NCI-H1436 treated with DMSO at 0.1 percent for 48 hours (cell line): Measurements from ENCODE around the gene MYADML2.

Experiments
- DNase-seq: peaks from one replicate; lab custom pipeline; 2025; lab: John Stamatoyannopoulos, UW

MYADML2 gene

GRCh38 chr17:81911277-81911961, 35.6 kb downstream of the MYADML2 start, which contains the start of gene PCYT2:
PCYT2 (minus strand) TSS chr17:81911399; CDS start chr17:81911355, 44 bp downstream.
- peak; percentile 57 for DNase-seq

DNA sequence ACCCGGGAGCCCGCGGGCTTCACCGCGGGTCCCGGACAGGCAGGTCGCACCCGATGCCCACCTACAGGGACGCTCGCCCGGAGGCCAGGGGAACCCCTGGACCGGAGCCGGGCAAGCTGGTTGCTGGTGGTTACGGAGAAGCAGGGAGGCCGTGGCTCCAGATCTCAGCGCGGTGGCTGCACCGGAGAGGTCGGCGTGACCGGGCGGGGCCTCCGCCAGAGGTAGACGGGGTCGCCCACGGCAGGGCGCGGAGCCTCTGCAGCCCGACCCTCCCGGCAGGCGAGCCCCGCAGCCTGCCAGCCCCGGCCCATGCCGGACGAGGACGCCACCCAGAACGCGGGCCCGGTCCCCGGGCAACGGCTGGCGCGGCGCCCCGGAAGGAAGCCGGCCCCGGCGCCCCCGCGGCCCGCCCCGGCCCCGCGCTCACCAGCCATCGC, 36.2 kb downstream of the MYADML2 start:
- DNase-seq = no peak

GRCh38 chr17:81909966-81910839, 36.8 kb downstream of the MYADML2 start:
- DNase-seq = no peak

- no peak for DNase-seq
Observed at GRCh38 chr17:81909231-81909630, 37.8 kb downstream of the MYADML2 start.

DNA sequence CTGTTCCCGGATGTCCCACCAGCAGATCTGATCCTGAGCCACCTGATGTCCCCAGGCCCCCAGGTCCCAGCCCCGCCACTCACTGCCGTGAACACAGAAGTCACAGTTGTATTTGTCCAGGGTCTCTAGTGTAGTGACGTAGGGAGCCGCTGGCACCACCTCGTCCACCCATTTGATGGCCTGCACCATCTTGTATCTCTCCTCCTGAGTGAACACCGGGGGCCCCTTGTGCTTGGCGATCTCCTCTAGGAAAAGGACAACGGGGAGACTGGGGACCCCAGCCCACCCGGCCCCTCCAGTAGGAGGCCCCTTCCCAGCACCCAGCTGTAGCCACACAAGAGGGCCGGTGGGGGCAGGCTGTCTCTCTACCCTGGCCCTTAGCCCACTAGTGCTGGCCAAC, 38.2 kb downstream of the MYADML2 start:
- no peak for DNase-seq

GRCh38 chr17:81907219-81908145, 39.6 kb downstream of the MYADML2 start:
- DNase-seq = no peak

DNA sequence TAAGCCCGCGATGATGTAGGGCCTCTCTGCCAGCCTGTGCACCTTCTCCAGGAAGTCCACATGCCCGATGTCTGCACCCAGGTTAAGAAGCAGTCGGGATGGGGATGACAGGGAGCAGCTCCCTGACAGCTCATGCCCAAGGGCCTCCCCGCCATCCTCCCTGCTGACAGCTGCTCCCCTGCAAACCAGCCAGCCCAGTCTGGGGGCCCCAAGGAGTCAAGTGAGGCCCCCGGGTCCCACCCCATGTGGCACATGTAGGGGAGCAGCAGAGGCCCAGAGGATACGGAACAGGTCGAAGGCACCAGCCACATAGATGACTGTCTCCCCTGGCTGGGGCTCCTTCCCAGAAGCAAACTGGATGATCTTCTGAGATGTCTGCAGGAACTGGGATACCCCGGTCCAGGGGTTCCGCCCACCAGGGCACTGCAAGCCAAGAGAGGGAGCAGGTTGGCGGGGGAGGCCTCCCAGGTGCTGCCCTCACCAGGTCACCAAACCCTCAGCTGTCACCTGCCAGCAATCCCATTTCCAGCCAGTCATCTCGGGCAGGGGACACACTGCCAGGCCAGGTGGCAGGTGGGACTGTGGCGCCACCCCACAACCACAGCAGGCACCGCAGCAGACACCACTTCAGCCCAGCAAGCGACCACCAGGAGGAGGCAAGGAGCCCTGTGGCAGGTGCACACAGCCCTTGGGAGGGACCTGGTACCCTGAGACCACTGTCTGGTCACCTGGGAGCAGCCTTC, 40.4 kb downstream of the MYADML2 start:
- no peak for DNase-seq

DNA sequence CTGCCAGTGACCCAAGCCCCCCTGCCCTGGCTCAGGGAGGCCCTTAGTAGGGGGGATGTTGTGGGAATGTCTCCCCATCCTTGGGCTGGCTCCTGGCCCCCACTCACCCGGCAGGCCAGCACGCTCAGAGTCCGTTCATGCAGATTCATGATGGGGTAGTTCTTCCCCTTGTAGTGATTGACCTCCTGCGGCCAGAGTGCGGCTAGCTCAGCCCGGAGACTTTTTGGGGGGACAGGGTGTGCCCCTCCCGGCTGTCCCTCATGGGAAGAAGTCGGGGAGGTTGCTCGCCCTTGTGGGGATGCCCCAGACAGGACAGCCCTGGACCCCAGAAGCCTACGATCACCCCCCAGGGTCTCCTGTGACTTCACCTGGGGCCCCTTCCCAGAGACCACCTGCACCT, 41.0 kb downstream of the MYADML2 start:
- no peak for DNase-seq

GRCh38 chr17:81905424-81905875, 41.6 kb downstream of the MYADML2 start:
- no peak for DNase-seq

DNA sequence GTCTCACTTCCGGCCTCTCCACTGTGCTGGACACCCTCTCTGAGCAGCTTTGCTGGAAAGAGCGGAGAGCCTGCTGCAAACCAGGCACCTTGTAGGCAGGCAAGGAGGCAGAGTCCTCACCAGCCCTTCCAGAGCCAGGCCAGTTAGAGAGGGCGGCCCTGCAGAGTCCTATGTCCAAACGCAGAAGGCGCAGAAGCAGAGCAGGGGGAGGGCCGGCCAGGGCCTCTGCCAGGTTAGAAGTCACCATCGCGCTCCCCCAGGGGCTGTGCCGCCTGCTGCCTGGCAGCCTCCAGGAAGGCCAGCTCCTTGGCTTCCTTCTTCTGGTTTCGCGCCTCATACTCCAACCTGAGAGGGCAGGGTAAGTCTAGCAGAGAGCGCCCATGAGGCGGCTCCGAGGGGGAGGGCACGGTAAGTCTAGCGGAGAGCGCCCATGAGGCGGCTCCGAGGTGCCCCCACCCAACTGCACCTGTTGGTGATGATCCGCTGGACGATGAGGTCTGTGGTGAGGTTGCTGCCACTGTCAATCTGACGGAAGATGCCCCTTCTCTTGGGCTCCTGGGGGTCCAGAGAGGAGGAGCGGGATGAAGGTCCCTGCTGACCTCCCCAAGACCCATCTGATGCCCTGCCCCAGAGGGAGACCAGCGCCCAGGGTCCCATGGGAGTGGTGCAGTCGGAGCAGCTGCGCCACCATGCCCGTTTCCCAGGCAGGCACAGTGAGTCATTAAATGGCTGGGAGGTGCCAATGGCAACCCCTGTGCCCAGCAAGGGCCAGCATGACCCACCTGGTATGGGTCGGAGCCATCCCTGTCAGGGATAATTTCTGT, 42.2 kb downstream of the MYADML2 start:
- DNase-seq = no peak

DNA sequence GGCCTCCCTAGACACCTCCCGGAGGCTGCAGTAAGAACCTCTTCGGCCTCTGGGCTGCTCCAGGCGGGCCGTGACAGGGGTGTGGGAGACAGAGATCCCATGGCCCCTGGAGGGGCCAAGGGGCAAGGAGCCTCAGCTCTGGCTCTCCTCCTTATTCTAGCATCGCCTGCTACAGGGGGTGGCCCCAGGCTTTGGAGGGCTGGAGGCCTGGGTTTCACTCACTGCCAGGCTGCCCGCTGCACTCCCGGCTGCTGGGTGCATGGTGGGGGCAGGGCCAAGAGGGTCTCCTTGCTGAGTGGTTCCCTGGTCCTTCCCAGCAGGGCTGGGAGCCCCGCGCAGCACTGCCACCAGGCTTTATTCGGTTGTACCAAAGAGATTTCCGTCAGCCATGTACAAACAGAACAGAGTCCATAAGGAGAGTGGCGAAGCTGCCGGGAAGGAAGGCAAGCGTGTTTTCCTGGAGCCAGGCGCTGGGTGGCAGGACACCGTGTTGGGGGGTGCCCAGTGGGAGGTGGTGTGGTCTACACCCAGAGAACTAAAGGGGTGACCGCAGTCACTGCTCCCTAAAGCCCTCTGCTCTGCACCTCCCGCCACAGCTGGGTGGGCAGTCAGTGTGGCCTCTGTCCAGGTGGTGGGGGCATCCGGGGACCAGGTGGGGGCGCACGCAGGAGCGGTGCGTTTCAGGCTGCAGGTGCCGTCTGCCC, 43.0 kb downstream of the MYADML2 start:
- no peak for DNase-seq

GRCh38 chr17:81903415-81903831, 43.6 kb downstream of the MYADML2 start:
- DNase-seq = no peak

GRCh38 chr17:81902653-81903414, 44.2 kb downstream of the MYADML2 start:
- DNase-seq = no peak

GRCh38 chr17:81902023-81902652, 44.9 kb downstream of the MYADML2 start, which contains the start of gene NPB:
NPB (plus strand) TSS chr17:81902238; CDS start chr17:81902278, 40 bp downstream.
- DNase-seq = no peak

GRCh38 chr17:81901167-81902022, 45.6 kb downstream of the MYADML2 start:
- DNase-seq = no peak

- DNase-seq = no peak
Observed at GRCh38 chr17:81900181-81900820, 46.7 kb downstream of the MYADML2 start.
